Measurements from ENCODE around the gene ARHGAP23.
"Not testable (repeated sequence)": the region's sequence is repeated elsewhere in the genome, so short reads cannot be mapped to it uniquely, and the experiment has no call there.

Gene ARHGAP23

GRCh38 chr17:38497656-38498055, 69.4 kb downstream of the ARHGAP23 start:
- CTCF ChIA-PET; H3K4me3 ChIP-seq (ENCODE audit: control insufficient read depth in 1 of 7, extremely low read depth in 1 of 7, insufficient read depth in 4 of 7, low read depth in 2 of 7, low read length in 6 of 7); H3K4me1 ChIP-seq (ENCODE audit: control extremely low read depth in 1 of 4, control insufficient read depth in 4 of 4, insufficient read depth in 4 of 4, low read length in 3 of 4); H3K9me3 ChIP-seq (ENCODE audit: control extremely low read depth in 1 of 5, control insufficient read depth in 4 of 5, insufficient read depth in 2 of 5, low read depth in 1 of 5, low read length in 4 of 5); H3K27ac ChIP-seq (ENCODE audit: insufficient read depth in 1 of 2, low read depth in 1 of 2, low read length in 2 of 2, poor library complexity in 1 of 2, severe bottlenecking in 2 of 2); H3K27me3 ChIP-seq (replicated peaks in 2 of 5; ENCODE audit: control insufficient read depth in 4 of 5, insufficient read depth in 5 of 5, low read length in 4 of 5); DNase-seq; POLR2A ChIA-PET: not testable (repeated sequence)
- peaks cover 0 to 57% (median 7%) of the 10 kb centered on the region in 4 experiments for H3K36me3 ChIP-seq (ENCODE audit: control insufficient read depth in 4 of 4, insufficient read depth in 4 of 4, low read length in 3 of 4)
- 75% methylated on average over 2 of the region's 10 CpGs for WGBS (ENCODE audit: insufficient coverage)

- 100% methylated on average over 11 of the region's 14 CpGs for WGBS (ENCODE audit: insufficient coverage)
- Histone ChIP-seq H3K27ac (ENCODE audit: insufficient read depth in 1 of 2, low read depth in 1 of 2, low read length in 2 of 2, poor library complexity in 1 of 2, severe bottlenecking in 2 of 2) (no peak overlapping the region), H3K9me3 (ENCODE audit: control extremely low read depth in 1 of 5, control insufficient read depth in 4 of 5, insufficient read depth in 2 of 5, low read depth in 1 of 5, low read length in 4 of 5) (peaks cover 0 to 3% (median 0%) of the 10 kb centered on the region in 5 experiments), H3K4me3 (ENCODE audit: control insufficient read depth in 1 of 7, extremely low read depth in 1 of 7, insufficient read depth in 4 of 7, low read depth in 2 of 7, low read length in 6 of 7) (no peak overlapping the region), H3K36me3 (ENCODE audit: control insufficient read depth in 4 of 4, insufficient read depth in 4 of 4, low read length in 3 of 4) (peaks cover 0 to 58% (median 9%) of the 10 kb centered on the region in 4 experiments), H3K27me3 (replicated peaks in 2 of 5; ENCODE audit: control insufficient read depth in 4 of 5, insufficient read depth in 5 of 5, low read length in 4 of 5) (no peaks in the 10 kb centered on the region), H3K4me1 (ENCODE audit: control extremely low read depth in 1 of 4, control insufficient read depth in 4 of 4, insufficient read depth in 4 of 4, low read length in 3 of 4) (no peaks in the 10 kb centered on the region)
- POLR2A ChIA-PET: no interaction called here
- CTCF ChIA-PET: no interaction called here
- no peak for DNase-seq
Observed at GRCh38 chr17:38498353-38498752, 70.1 kb downstream of the ARHGAP23 start.

- H3K27me3 ChIP-seq (replicated peaks in 2 of 5; ENCODE audit: control insufficient read depth in 4 of 5, insufficient read depth in 5 of 5, low read length in 4 of 5); POLR2A ChIA-PET; H3K9me3 ChIP-seq (ENCODE audit: control extremely low read depth in 1 of 5, control insufficient read depth in 4 of 5, insufficient read depth in 2 of 5, low read depth in 1 of 5, low read length in 4 of 5); H3K4me1 ChIP-seq (ENCODE audit: control extremely low read depth in 1 of 4, control insufficient read depth in 4 of 4, insufficient read depth in 4 of 4, low read length in 3 of 4); DNase-seq; H3K4me3 ChIP-seq (ENCODE audit: control insufficient read depth in 1 of 7, extremely low read depth in 1 of 7, insufficient read depth in 4 of 7, low read depth in 2 of 7, low read length in 6 of 7); CTCF ChIA-PET; H3K27ac ChIP-seq (ENCODE audit: insufficient read depth in 1 of 2, low read depth in 1 of 2, low read length in 2 of 2, poor library complexity in 1 of 2, severe bottlenecking in 2 of 2): not testable (repeated sequence)
- WGBS (ENCODE audit: insufficient coverage): 96% methylated on average over 4 of the region's 10 CpGs
- peaks cover 0 to 54% (median 10%) of the 10 kb centered on the region in 4 experiments for H3K36me3 ChIP-seq (ENCODE audit: control insufficient read depth in 4 of 4, insufficient read depth in 4 of 4, low read length in 3 of 4)
Observed at GRCh38 chr17:38499230-38499629, 71.0 kb downstream of the ARHGAP23 start.

- H3K9me3 ChIP-seq (ENCODE audit: control extremely low read depth in 1 of 5, control insufficient read depth in 4 of 5, insufficient read depth in 2 of 5, low read depth in 1 of 5, low read length in 4 of 5); H3K27ac ChIP-seq (ENCODE audit: insufficient read depth in 1 of 2, low read depth in 1 of 2, low read length in 2 of 2, poor library complexity in 1 of 2, severe bottlenecking in 2 of 2); H3K27me3 ChIP-seq (replicated peaks in 2 of 5; ENCODE audit: control insufficient read depth in 4 of 5, insufficient read depth in 5 of 5, low read length in 4 of 5); POLR2A ChIA-PET; DNase-seq; H3K4me3 ChIP-seq (ENCODE audit: control insufficient read depth in 1 of 7, extremely low read depth in 1 of 7, insufficient read depth in 4 of 7, low read depth in 2 of 7, low read length in 6 of 7); H3K4me1 ChIP-seq (ENCODE audit: control extremely low read depth in 1 of 4, control insufficient read depth in 4 of 4, insufficient read depth in 4 of 4, low read length in 3 of 4): not testable (repeated sequence)
- peaks cover 6 to 52% (median 14%) of the 10 kb centered on the region in 4 experiments for H3K36me3 ChIP-seq (ENCODE audit: control insufficient read depth in 4 of 4, insufficient read depth in 4 of 4, low read length in 3 of 4)
- CTCF ChIA-PET: interaction anchor here (1.6 kb wide), 1 partner anchor 61 kb away, joined by 3 read pairs; no protein-coding TSS in a partner anchor
- WGBS (ENCODE audit: insufficient coverage): no CpG with 5 or more reads among the region's 2 CpGs
Observed at GRCh38 chr17:38501718-38502117, 73.5 kb downstream of the ARHGAP23 start.

GRCh38 chr17:38503286-38503913, 75.1 kb downstream of the ARHGAP23 start:
- H3K36me3 ChIP-seq (ENCODE audit: control insufficient read depth in 4 of 4, insufficient read depth in 4 of 4, low read length in 3 of 4): peaks cover 6 to 47% (median 12%) of the 10 kb centered on the region in 4 experiments
- CTCF ChIA-PET: not testable (repeated sequence)

GRCh38 chr17:38504216-38504615, 76.0 kb downstream of the ARHGAP23 start:
- WGBS (ENCODE audit: insufficient coverage): 98% methylated on average over 10 of the region's 14 CpGs
- peaks cover 0 to 1% (median 0%) of the 10 kb centered on the region in 4 experiments for H3K4me1 ChIP-seq (ENCODE audit: control extremely low read depth in 1 of 4, control insufficient read depth in 4 of 4, insufficient read depth in 4 of 4, low read length in 3 of 4)

More at GRCh38 chr17:38503286-38503913, 75.1 kb downstream of the ARHGAP23 start:
- DNase-seq; H3K4me1 ChIP-seq (ENCODE audit: control extremely low read depth in 1 of 4, control insufficient read depth in 4 of 4, insufficient read depth in 4 of 4, low read length in 3 of 4); H3K9me3 ChIP-seq (ENCODE audit: control extremely low read depth in 1 of 5, control insufficient read depth in 4 of 5, insufficient read depth in 2 of 5, low read depth in 1 of 5, low read length in 4 of 5); POLR2A ChIA-PET; H3K4me3 ChIP-seq (ENCODE audit: control insufficient read depth in 1 of 7, extremely low read depth in 1 of 7, insufficient read depth in 4 of 7, low read depth in 2 of 7, low read length in 6 of 7); H3K27me3 ChIP-seq (replicated peaks in 2 of 5; ENCODE audit: control insufficient read depth in 4 of 5, insufficient read depth in 5 of 5, low read length in 4 of 5); H3K27ac ChIP-seq (ENCODE audit: insufficient read depth in 1 of 2, low read depth in 1 of 2, low read length in 2 of 2, poor library complexity in 1 of 2, severe bottlenecking in 2 of 2): not testable (repeated sequence)
- WGBS (ENCODE audit: insufficient coverage): 98% methylated on average over 8 of the region's 15 CpGs

GRCh38 chr17:38507436-38507835, 79.2 kb downstream of the ARHGAP23 start:
- H3K4me3 ChIP-seq (ENCODE audit: control insufficient read depth in 1 of 7, extremely low read depth in 1 of 7, insufficient read depth in 4 of 7, low read depth in 2 of 7, low read length in 6 of 7): no peak overlapping the region
- H3K4me1 ChIP-seq (ENCODE audit: control extremely low read depth in 1 of 4, control insufficient read depth in 4 of 4, insufficient read depth in 4 of 4, low read length in 3 of 4): peaks cover 0 to 21% (median 10%) of the 10 kb centered on the region in 4 experiments
- ChIA-PET CTCF (interaction anchor here (0.9 to 2.4 kb wide), 5 partner anchors 12 to 169 kb away, joined by 3 to 8 read pairs (median 3); no protein-coding TSS in a partner anchor), POLR2A (no interaction called here)
- H3K36me3 ChIP-seq (ENCODE audit: control insufficient read depth in 4 of 4, insufficient read depth in 4 of 4, low read length in 3 of 4): peaks cover 6 to 37% (median 7%) of the 10 kb centered on the region in 4 experiments
- DNase-seq: no peak
- no peak overlapping the region for H3K27ac ChIP-seq (ENCODE audit: insufficient read depth in 1 of 2, low read depth in 1 of 2, low read length in 2 of 2, poor library complexity in 1 of 2, severe bottlenecking in 2 of 2)
- no peaks in the 10 kb centered on the region for H3K9me3 ChIP-seq (ENCODE audit: control extremely low read depth in 1 of 5, control insufficient read depth in 4 of 5, insufficient read depth in 2 of 5, low read depth in 1 of 5, low read length in 4 of 5)
- WGBS (ENCODE audit: insufficient coverage): 94% methylated on average over 3 of the region's 3 CpGs
- peaks cover 0 to 39% (median 8%) of the 10 kb centered on the region in 5 experiments for H3K27me3 ChIP-seq (replicated peaks in 2 of 5; ENCODE audit: control insufficient read depth in 4 of 5, insufficient read depth in 5 of 5, low read length in 4 of 5)

More at GRCh38 chr17:38504216-38504615, 76.0 kb downstream of the ARHGAP23 start:
- Histone ChIP-seq H3K9me3 (ENCODE audit: control extremely low read depth in 1 of 5, control insufficient read depth in 4 of 5, insufficient read depth in 2 of 5, low read depth in 1 of 5, low read length in 4 of 5) (no peaks in the 10 kb centered on the region), H3K27me3 (replicated peaks in 2 of 5; ENCODE audit: control insufficient read depth in 4 of 5, insufficient read depth in 5 of 5, low read length in 4 of 5) (peaks cover 0 to 13% (median 2%) of the 10 kb centered on the region in 5 experiments), H3K27ac (ENCODE audit: insufficient read depth in 1 of 2, low read depth in 1 of 2, low read length in 2 of 2, poor library complexity in 1 of 2, severe bottlenecking in 2 of 2) (no peak overlapping the region), H3K4me3 (ENCODE audit: control insufficient read depth in 1 of 7, extremely low read depth in 1 of 7, insufficient read depth in 4 of 7, low read depth in 2 of 7, low read length in 6 of 7) (no peak overlapping the region), H3K36me3 (ENCODE audit: control insufficient read depth in 4 of 4, insufficient read depth in 4 of 4, low read length in 3 of 4) (peaks cover 6 to 48% (median 11%) of the 10 kb centered on the region in 4 experiments)
- DNase-seq: no peak
- ChIA-PET POLR2A (no interaction called here), CTCF (no interaction called here)

Measured in common myeloid progenitor, CD34-positive (primary cell).